ENCODE results near the gene GPHB5.
A peak's percentile ranks its signal among the peaks of the same experiment; 100 is the strongest.

The GPHB5 gene

GRCh38 chr14:63295231-63295685, 23.5 kb downstream of the GPHB5 start:
- H3K79me1 ChIP-seq (ENCODE audit: low read depth, low read length), result no peaks in the 10 kb centered on the region
- H3K4me1 ChIP-seq (ENCODE audit: control insufficient read depth in 2 of 2, insufficient read depth in 1 of 2, low read depth in 1 of 2, low read length in 2 of 2), result peaks cover 4 to 5% of the 10 kb centered on the region in 2 donors
- H3K4me3 ChIP-seq (ENCODE audit: low read length in 2 of 2), result no peak overlapping the region
- no peak overlapping the region for H3K4me2 ChIP-seq (ENCODE audit: insufficient read depth, low read length, poor library complexity, severe bottlenecking)
- DNase-seq (ENCODE audit: low spot score), result no peak
- no peak overlapping the region for H4K91ac ChIP-seq (ENCODE audit: low read depth, low read length, poor library complexity)
- no peak overlapping the region for H2BK15ac ChIP-seq (ENCODE audit: low read length)
- H3K9ac ChIP-seq (ENCODE audit: low read depth, low read length, poor library complexity), result no peak overlapping the region
- H2AK5ac ChIP-seq (ENCODE audit: low read depth, low read length), result no peak overlapping the region
- H2BK12ac ChIP-seq (ENCODE audit: low read length), result no peak overlapping the region
- H2BK120ac ChIP-seq (ENCODE audit: low read depth, low read length), result no peak overlapping the region
- no peak overlapping the region for H4K8ac ChIP-seq (ENCODE audit: low read depth, low read length)
- no peak overlapping the region for H3K18ac ChIP-seq (ENCODE audit: low read length)
- no peaks in the 10 kb centered on the region for H3K9me3 ChIP-seq (replicated peaks in 1 of 2; ENCODE audit: control insufficient read depth in 2 of 2, insufficient read depth in 1 of 2, low read depth in 1 of 2, low read length in 2 of 2)
- WGBS, 2 donors (ENCODE audit: extremely low coverage in 2 of 2, insufficient read length in 2 of 2, insufficient replicate concordance in 1 of 2), result no CpG with 5 or more reads among the region's 8 CpGs
- H2AFZ ChIP-seq (ENCODE audit: low read length), result peak overlapping the region; percentile 26
- no peak overlapping the region for H2BK5ac ChIP-seq (ENCODE audit: low read length)
- no peak overlapping the region for H3K23ac ChIP-seq (ENCODE audit: low read depth, low read length, poor library complexity)
- no peaks in the 10 kb centered on the region for H3K27me3 ChIP-seq (ENCODE audit: control insufficient read depth in 3 of 3, insufficient read depth in 3 of 3, low read depth in 1 of 3, low read length in 3 of 3)
- no peak overlapping the region for H3K4ac ChIP-seq (ENCODE audit: low read length)
- no peaks in the 10 kb centered on the region for H3K36me3 ChIP-seq (replicated peaks in 1 of 2; ENCODE audit: control insufficient read depth in 2 of 2, insufficient read depth in 2 of 2, low read length in 2 of 2)
- H3K14ac ChIP-seq (ENCODE audit: low read length), result no peak overlapping the region
- no peak overlapping the region for H3K27ac ChIP-seq (replicated peaks; ENCODE audit: low read length)

GRCh38 chr14:63292805-63293204, 25.9 kb downstream of the GPHB5 start:
- no peak overlapping the region for H4K91ac ChIP-seq (ENCODE audit: low read depth, low read length, poor library complexity)
- H3K9me3 ChIP-seq (replicated peaks in 1 of 2; ENCODE audit: control insufficient read depth in 2 of 2, insufficient read depth in 1 of 2, low read depth in 1 of 2, low read length in 2 of 2), result no peaks in the 10 kb centered on the region
- no CpG with 5 or more reads among the region's 2 CpGs for WGBS, 2 donors (ENCODE audit: extremely low coverage in 2 of 2, insufficient read length in 2 of 2, insufficient replicate concordance in 1 of 2)

GRCh38 chr14:63290741-63291430, 27.8 kb downstream of the GPHB5 start:
- Histone ChIP-seq H3K27me3 (ENCODE audit: control insufficient read depth in 3 of 3, insufficient read depth in 3 of 3, low read depth in 1 of 3, low read length in 3 of 3) (no peaks in the 10 kb centered on the region), H3K9me3 (replicated peaks in 1 of 2; ENCODE audit: control insufficient read depth in 2 of 2, insufficient read depth in 1 of 2, low read depth in 1 of 2, low read length in 2 of 2) (no peaks in the 10 kb centered on the region), H3K18ac (ENCODE audit: low read length) (peak overlapping the region; percentile 76), H2AFZ (ENCODE audit: low read length) (peak overlapping the region; percentile 59), H2BK5ac (ENCODE audit: low read length) (no peak overlapping the region), H2BK120ac (ENCODE audit: low read depth, low read length) (no peak overlapping the region), H3K4me3 (ENCODE audit: low read length in 2 of 2) (no peak overlapping the region), H3K27ac (replicated peaks; ENCODE audit: low read length) (no peak overlapping the region), H2AK5ac (ENCODE audit: low read depth, low read length) (no peak overlapping the region), H3K14ac (ENCODE audit: low read length) (no peak overlapping the region), H3K9ac (ENCODE audit: low read depth, low read length, poor library complexity) (no peak overlapping the region), H4K91ac (ENCODE audit: low read depth, low read length, poor library complexity) (no peak overlapping the region), H3K4me2 (ENCODE audit: insufficient read depth, low read length, poor library complexity, severe bottlenecking) (no peak overlapping the region), H3K23ac (ENCODE audit: low read depth, low read length, poor library complexity) (no peak overlapping the region), H2BK15ac (ENCODE audit: low read length) (no peak overlapping the region), H3K36me3 (replicated peaks in 1 of 2; ENCODE audit: control insufficient read depth in 2 of 2, insufficient read depth in 2 of 2, low read length in 2 of 2) (no peaks in the 10 kb centered on the region), H3K4ac (ENCODE audit: low read length) (no peak overlapping the region), H3K4me1 (ENCODE audit: control insufficient read depth in 2 of 2, insufficient read depth in 1 of 2, low read depth in 1 of 2, low read length in 2 of 2) (peaks cover 2 to 6% of the 10 kb centered on the region in 2 donors), H4K8ac (ENCODE audit: low read depth, low read length) (no peak overlapping the region), H3K79me1 (ENCODE audit: low read depth, low read length) (no peaks in the 10 kb centered on the region), H2BK12ac (ENCODE audit: low read length) (no peak overlapping the region)
- no peak for DNase-seq (ENCODE audit: low spot score)
- WGBS, 2 donors (ENCODE audit: extremely low coverage in 2 of 2, insufficient read length in 2 of 2, insufficient replicate concordance in 1 of 2), result no CpG with 5 or more reads among the region's 12 CpGs

More at GRCh38 chr14:63292805-63293204, 25.9 kb downstream of the GPHB5 start:
- Histone ChIP-seq H3K14ac (ENCODE audit: low read length) (no peak overlapping the region), H2BK12ac (ENCODE audit: low read length) (no peak overlapping the region), H3K23ac (ENCODE audit: low read depth, low read length, poor library complexity) (no peak overlapping the region), H3K79me1 (ENCODE audit: low read depth, low read length) (no peaks in the 10 kb centered on the region), H2BK5ac (ENCODE audit: low read length) (no peak overlapping the region), H3K4me3 (ENCODE audit: low read length in 2 of 2) (no peak overlapping the region), H3K9ac (ENCODE audit: low read depth, low read length, poor library complexity) (no peak overlapping the region), H3K27ac (replicated peaks; ENCODE audit: low read length) (no peak overlapping the region), H3K4me1 (ENCODE audit: control insufficient read depth in 2 of 2, insufficient read depth in 1 of 2, low read depth in 1 of 2, low read length in 2 of 2) (peaks cover 5 to 6% of the 10 kb centered on the region in 2 donors), H4K8ac (ENCODE audit: low read depth, low read length) (no peak overlapping the region), H3K27me3 (ENCODE audit: control insufficient read depth in 3 of 3, insufficient read depth in 3 of 3, low read depth in 1 of 3, low read length in 3 of 3) (no peaks in the 10 kb centered on the region), H2BK120ac (ENCODE audit: low read depth, low read length) (no peak overlapping the region), H3K36me3 (replicated peaks in 1 of 2; ENCODE audit: control insufficient read depth in 2 of 2, insufficient read depth in 2 of 2, low read length in 2 of 2) (no peaks in the 10 kb centered on the region), H2AK5ac (ENCODE audit: low read depth, low read length) (no peak overlapping the region), H3K4me2 (ENCODE audit: insufficient read depth, low read length, poor library complexity, severe bottlenecking) (no peak overlapping the region), H3K4ac (ENCODE audit: low read length) (no peak overlapping the region), H3K18ac (ENCODE audit: low read length) (no peak overlapping the region), H2BK15ac (ENCODE audit: low read length) (no peak overlapping the region), H2AFZ (ENCODE audit: low read length) (no peak overlapping the region)
- DNase-seq (ENCODE audit: low spot score), result no peak

- DNase-seq (ENCODE audit: low spot score), result no peak
- H3K27me3 ChIP-seq (ENCODE audit: control insufficient read depth in 3 of 3, insufficient read depth in 3 of 3, low read depth in 1 of 3, low read length in 3 of 3), result no peaks in the 10 kb centered on the region
- H2BK15ac ChIP-seq (ENCODE audit: low read length), result no peak overlapping the region
- no peaks in the 10 kb centered on the region for H3K79me1 ChIP-seq (ENCODE audit: low read depth, low read length)
- no peaks in the 10 kb centered on the region for H3K9me3 ChIP-seq (replicated peaks in 1 of 2; ENCODE audit: control insufficient read depth in 2 of 2, insufficient read depth in 1 of 2, low read depth in 1 of 2, low read length in 2 of 2)
- H3K4me3 ChIP-seq (ENCODE audit: low read length in 2 of 2), result no peak overlapping the region
- H4K8ac ChIP-seq (ENCODE audit: low read depth, low read length), result no peak overlapping the region
- H3K14ac ChIP-seq (ENCODE audit: low read length), result no peak overlapping the region
- H3K18ac ChIP-seq (ENCODE audit: low read length), result no peak overlapping the region
- no peak overlapping the region for H3K27ac ChIP-seq (replicated peaks; ENCODE audit: low read length)
- H2BK5ac ChIP-seq (ENCODE audit: low read length), result no peak overlapping the region
- no peak overlapping the region for H2AFZ ChIP-seq (ENCODE audit: low read length)
- no peak overlapping the region for H3K4me2 ChIP-seq (ENCODE audit: insufficient read depth, low read length, poor library complexity, severe bottlenecking)
- no peak overlapping the region for H3K9ac ChIP-seq (ENCODE audit: low read depth, low read length, poor library complexity)
- H3K4ac ChIP-seq (ENCODE audit: low read length), result no peak overlapping the region
- WGBS, 2 donors (ENCODE audit: extremely low coverage in 2 of 2, insufficient read length in 2 of 2, insufficient replicate concordance in 1 of 2), result no CpG with 5 or more reads among the region's 1 CpG
- no peak overlapping the region for H2BK120ac ChIP-seq (ENCODE audit: low read depth, low read length)
- no peak overlapping the region for H4K91ac ChIP-seq (ENCODE audit: low read depth, low read length, poor library complexity)
- no peak overlapping the region for H2AK5ac ChIP-seq (ENCODE audit: low read depth, low read length)
- no peak overlapping the region for H2BK12ac ChIP-seq (ENCODE audit: low read length)
- H3K36me3 ChIP-seq (replicated peaks in 1 of 2; ENCODE audit: control insufficient read depth in 2 of 2, insufficient read depth in 2 of 2, low read length in 2 of 2), result no peaks in the 10 kb centered on the region
- H3K23ac ChIP-seq (ENCODE audit: low read depth, low read length, poor library complexity), result no peak overlapping the region
- peaks cover 2 to 6% of the 10 kb centered on the region in 2 donors for H3K4me1 ChIP-seq (ENCODE audit: control insufficient read depth in 2 of 2, insufficient read depth in 1 of 2, low read depth in 1 of 2, low read length in 2 of 2)
These were observed 29.9 kb downstream of the GPHB5 start for GRCh38 chr14:63288853-63289252.
